Measurements from ENCODE around the gene ELANE. TPM values are rescaled to one million over a fixed set of nuclear protein-coding genes. Genes with fewer than 3 reads are reported as not detected.

ELANE gene
- total RNA-seq, 1 donor from 2014 or later, result 0.58 TPM

- Histone ChIP-seq H3K27me3 (ENCODE audit: low read depth) (no peaks in the 10 kb centered on the region), H3K4me1 (peaks cover 77% of the 10 kb centered on the region), H3K9me3 (replicated peaks) (no peaks in the 10 kb centered on the region), H3K27ac (replicated peaks) (no peak overlapping the region), H3K4me3 (no peak overlapping the region), H3K36me3 (peaks cover 70% of the 10 kb centered on the region)
- intact Hi-C loops (cut with micrococcal nuclease), result no loop called here
- DNase-seq, result no peak
- TF ChIP-seq CTCF (IDR thresholded peaks at IDR 0.05; ENCODE audit: borderline replicate concordance), result no peak
Observed at GRCh38 chr19:804419-805165, 47.5 kb upstream of the ELANE start.

DNA sequence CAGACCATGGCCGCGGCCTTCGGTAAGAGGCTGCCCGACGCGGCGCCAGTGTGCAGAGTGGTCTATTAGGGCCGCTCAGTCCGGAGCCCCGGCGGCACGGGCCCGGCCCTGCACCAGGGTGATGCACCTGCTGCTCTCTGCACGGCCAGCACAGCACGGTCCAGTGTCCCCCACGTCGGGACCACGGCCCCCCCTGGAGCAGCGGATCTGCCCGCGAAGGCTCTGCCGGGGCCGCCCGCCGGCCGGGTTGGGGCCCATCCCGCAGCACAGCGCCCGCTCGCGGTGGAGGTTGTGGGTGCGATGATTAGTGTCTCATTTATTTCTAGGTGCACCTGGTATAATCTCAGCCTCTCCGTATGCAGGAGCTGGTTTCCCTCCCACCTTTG, 46.9 kb upstream of the ELANE start:
- no peak overlapping the region for H3K4me3 ChIP-seq
- H3K36me3 ChIP-seq, result peaks cover 70% of the 10 kb centered on the region
- no peaks in the 10 kb centered on the region for H3K9me3 ChIP-seq (replicated peaks)
- intact Hi-C loops (cut with micrococcal nuclease), result no loop called here
- H3K27ac ChIP-seq (replicated peaks), result no peak overlapping the region
- no peak for TF ChIP-seq CTCF (IDR thresholded peaks at IDR 0.05; ENCODE audit: borderline replicate concordance)
- H3K27me3 ChIP-seq (ENCODE audit: low read depth), result no peaks in the 10 kb centered on the region
- peaks cover 71% of the 10 kb centered on the region for H3K4me1 ChIP-seq
- DNase-seq, result no peak

DNA sequence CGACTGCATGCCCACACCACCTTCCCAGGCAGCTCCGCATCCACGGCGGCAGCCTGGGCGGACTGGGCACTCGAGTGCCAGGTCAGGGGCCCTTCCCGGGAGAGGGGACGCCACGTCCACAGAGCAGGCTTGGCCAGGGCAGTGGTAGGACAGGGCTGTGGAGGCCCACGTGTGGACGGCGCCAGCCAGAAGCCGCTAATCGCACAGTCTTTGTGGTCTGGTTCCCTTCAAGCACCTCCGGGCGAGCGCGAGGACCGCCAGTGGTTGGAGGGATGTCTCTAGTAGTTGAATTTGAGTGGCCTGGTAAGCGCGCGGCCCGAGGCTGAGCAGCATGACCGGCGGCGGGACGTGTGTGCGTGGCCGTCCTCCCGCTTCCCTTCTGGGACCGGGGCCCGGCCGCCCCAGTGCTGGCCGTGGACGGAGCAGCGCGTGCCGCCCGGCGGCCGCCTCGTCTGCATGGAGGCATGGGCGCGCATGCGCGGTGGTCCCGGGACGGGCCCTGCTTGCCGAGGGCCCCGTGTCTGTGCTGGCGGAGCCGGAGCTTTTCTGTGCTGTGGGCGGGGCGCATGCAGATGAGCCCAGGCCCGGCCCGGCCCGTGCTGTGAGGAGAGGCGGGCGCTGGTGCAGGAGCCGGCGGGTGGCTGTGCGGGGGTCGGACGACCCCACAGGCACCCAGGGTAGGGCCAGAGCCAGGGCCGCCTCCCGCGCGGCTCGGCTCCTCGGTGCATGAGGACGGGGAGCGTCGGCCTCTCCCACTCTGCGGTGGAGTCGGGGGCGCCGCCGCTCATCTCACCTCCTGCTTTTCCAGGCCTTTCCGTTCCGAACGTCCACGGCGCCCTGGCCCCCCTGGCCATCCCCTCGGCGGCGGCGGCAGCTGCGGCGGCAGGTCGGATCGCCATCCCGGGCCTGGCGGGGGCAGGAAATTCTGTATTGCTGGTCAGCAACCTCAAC, 46.2 kb upstream of the ELANE start:
- Histone ChIP-seq H3K9me3 (replicated peaks) (no peaks in the 10 kb centered on the region), H3K4me1 (peaks cover 64% of the 10 kb centered on the region), H3K27me3 (ENCODE audit: low read depth) (no peaks in the 10 kb centered on the region), H3K4me3 (no peak overlapping the region), H3K27ac (replicated peaks) (no peak overlapping the region), H3K36me3 (peaks cover 76% of the 10 kb centered on the region)
- no peak for DNase-seq
- intact Hi-C loops (cut with micrococcal nuclease), result no loop called here
- TF ChIP-seq CTCF (IDR thresholded peaks at IDR 0.05; ENCODE audit: borderline replicate concordance), result no peak

GRCh38 chr19:806815-807421, 45.2 kb upstream of the ELANE start:
- no peak for TF ChIP-seq CTCF (IDR thresholded peaks at IDR 0.05; ENCODE audit: borderline replicate concordance)
- Histone ChIP-seq H3K9me3 (replicated peaks) (no peaks in the 10 kb centered on the region), H3K36me3 (peaks cover 86% of the 10 kb centered on the region), H3K27me3 (ENCODE audit: low read depth) (no peaks in the 10 kb centered on the region), H3K4me1 (peaks cover 54% of the 10 kb centered on the region), H3K4me3 (no peak overlapping the region), H3K27ac (replicated peaks) (no peak overlapping the region)
- intact Hi-C loops (cut with micrococcal nuclease), result no loop called here
- DNase-seq, result no peak

DNA sequence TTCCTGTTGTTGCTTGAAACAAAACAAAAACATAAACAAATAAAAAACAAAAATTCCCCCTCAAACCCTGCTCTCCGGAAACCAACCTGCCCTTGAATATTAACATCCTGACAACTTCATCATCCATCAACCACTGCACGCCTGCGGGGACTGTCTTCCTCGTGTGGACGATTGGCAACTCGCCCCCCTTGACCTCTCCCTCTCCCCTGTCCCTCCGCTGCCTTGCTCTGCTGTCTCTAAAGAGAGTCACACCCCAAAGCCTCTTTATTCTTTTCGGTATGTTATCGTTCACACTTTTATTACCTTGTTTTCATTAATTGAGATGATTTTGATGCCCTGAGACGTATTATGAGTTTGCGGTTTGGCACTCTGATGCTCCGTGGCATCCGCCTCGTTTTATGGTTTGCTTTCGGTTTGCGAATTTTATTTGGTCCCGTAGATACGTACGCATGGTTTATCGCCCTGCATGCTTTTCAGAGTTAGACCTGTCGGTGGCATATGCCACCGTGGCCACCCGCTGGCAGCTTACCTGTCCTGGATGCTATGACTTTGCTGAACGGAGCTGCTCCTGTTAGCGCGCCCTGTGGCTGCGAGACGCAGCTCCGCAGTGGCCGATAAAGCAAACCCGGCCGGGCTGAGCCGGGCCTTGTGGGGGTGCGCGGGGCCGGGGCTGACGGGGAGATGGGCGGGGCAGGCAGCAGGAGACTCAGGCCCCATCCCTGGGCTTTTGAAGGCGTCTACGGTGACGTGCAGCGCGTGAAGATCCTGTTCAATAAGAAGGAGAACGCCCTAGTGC, 44.3 kb upstream of the ELANE start:
- Histone ChIP-seq H3K4me1 (peaks cover 45% of the 10 kb centered on the region), H3K27me3 (ENCODE audit: low read depth) (no peaks in the 10 kb centered on the region), H3K27ac (replicated peaks) (no peak overlapping the region), H3K36me3 (peaks cover 92% of the 10 kb centered on the region), H3K9me3 (replicated peaks) (no peaks in the 10 kb centered on the region), H3K4me3 (no peak overlapping the region)
- no peak for DNase-seq
- intact Hi-C loops (cut with micrococcal nuclease), result no loop called here
- TF ChIP-seq CTCF (IDR thresholded peaks at IDR 0.05; ENCODE audit: borderline replicate concordance), result no peak
